ENCODE data around the gene ARRDC2. TPM values are rescaled to one million over a fixed set of nuclear protein-coding genes. Genes with fewer than 3 reads are reported as not detected.

The ARRDC2 gene
- total and polyA plus RNA-seq, 2 of the 13 experiments (the other 11 are each of a cell fraction or from before 2014, with no cell fraction given) = 2.1 to 3.4 TPM

GRCh38 chr19:18057557-18057956 is 49.6 kb downstream of the ARRDC2 start (continued):
- TF ChIP-seq SUZ12 (IDR thresholded peaks at IDR 0.05; ENCODE audit: low read depth, low read length) = no peak
- no peak for TF ChIP-seq ZBTB4 (CRISPR knock-in tag; IDR thresholded peaks at IDR 0.05; ENCODE audit: borderline replicate concordance)
- TF ChIP-seq PRDM15 (CRISPR knock-in tag; IDR thresholded peaks at IDR 0.05) = no peak
- TF ChIP-seq ZNF574 (CRISPR knock-in tag; IDR thresholded peaks at IDR 0.05) = 0 out of 2 replicates have a peak, but pooled peaks have one; percentile 1
- no peak for TF ChIP-seq ZNF460 (CRISPR knock-in tag; IDR thresholded peaks at IDR 0.05; ENCODE audit: borderline replicate concordance)
- 0 out of 2 replicates have a peak, but pooled peaks have one; percentile 36 for TF ChIP-seq ZNF678 (CRISPR knock-in tag; IDR thresholded peaks at IDR 0.05)
- no peak for TF ChIP-seq MTA3 (CRISPR knock-in tag; IDR thresholded peaks at IDR 0.05)
- TF ChIP-seq ZNF34 (CRISPR knock-in tag; IDR thresholded peaks at IDR 0.05; ENCODE audit: borderline replicate concordance) = no peak
- TF ChIP-seq SNAPC5 (CRISPR knock-in tag; IDR thresholded peaks at IDR 0.05; ENCODE audit: borderline replicate concordance) = no peak
- TF ChIP-seq MAFG (CRISPR knock-in tag; IDR thresholded peaks at IDR 0.05) = no peak
- TF ChIP-seq ATF6 (CRISPR knock-in tag; conservative IDR thresholded peaks at IDR 0.05) = no peak
- no peak for TF ChIP-seq DNMT3B (CRISPR knock-in tag; conservative IDR thresholded peaks at IDR 0.05)
- peak; percentile 99 for TF ChIP-seq ZNF329 (CRISPR knock-in tag; IDR thresholded peaks at IDR 0.05; ENCODE audit: low read depth)
- no peak for TF ChIP-seq ZNF720 (CRISPR knock-in tag; IDR thresholded peaks at IDR 0.05)
- TF ChIP-seq MEF2D (CRISPR knock-in tag; IDR thresholded peaks at IDR 0.05) = no peak
- TF ChIP-seq ETV5 (CRISPR knock-in tag; IDR thresholded peaks at IDR 0.05; ENCODE audit: borderline replicate concordance) = no peak
